ENCODE data around the gene INO80.

The INO80 gene

GRCh38 chr15:40974879-40975278, 141.2 kb downstream of the INO80 start:
- TF ChIP-seq FOXP2 (optimal IDR thresholded peaks at IDR 0.05; ENCODE audit: borderline replicate concordance, extremely low read depth, extremely low read length, insufficient read depth) (no peak), SIN3A (IDR thresholded peaks at IDR 0.05; ENCODE audit: borderline replicate concordance, insufficient read depth, low read length) (no peak), REST (IDR thresholded peaks at IDR 0.05; ENCODE audit: insufficient read depth in 1 of 2, low read depth in 2 of 2, low read length in 2 of 2) (no peak), POLR2AphosphoS5 (IDR thresholded peaks at IDR 0.05; ENCODE audit: low read depth, low read length) (no peak), TAF1 (IDR thresholded peaks at IDR 0.05; ENCODE audit: borderline replicate concordance, insufficient read depth, low read length) (no peak)

GRCh38 chr15:40969363-40969762, 146.7 kb downstream of the INO80 start:
- TF ChIP-seq SIN3A (IDR thresholded peaks at IDR 0.05; ENCODE audit: borderline replicate concordance, insufficient read depth, low read length) (no peak), FOXP2 (optimal IDR thresholded peaks at IDR 0.05; ENCODE audit: borderline replicate concordance, extremely low read depth, extremely low read length, insufficient read depth) (no peak), REST (IDR thresholded peaks at IDR 0.05; ENCODE audit: insufficient read depth in 1 of 2, low read depth in 2 of 2, low read length in 2 of 2) (no peak), POLR2AphosphoS5 (IDR thresholded peaks at IDR 0.05; ENCODE audit: low read depth, low read length) (no peak), TAF1 (IDR thresholded peaks at IDR 0.05; ENCODE audit: borderline replicate concordance, insufficient read depth, low read length) (no peak)

GRCh38 chr15:40968290-40969085, 147.6 kb downstream of the INO80 start:
- TF ChIP-seq TAF1 (IDR thresholded peaks at IDR 0.05; ENCODE audit: borderline replicate concordance, insufficient read depth, low read length) (no peak), SIN3A (IDR thresholded peaks at IDR 0.05; ENCODE audit: borderline replicate concordance, insufficient read depth, low read length) (no peak), POLR2AphosphoS5 (IDR thresholded peaks at IDR 0.05; ENCODE audit: low read depth, low read length) (no peak), FOXP2 (optimal IDR thresholded peaks at IDR 0.05; ENCODE audit: borderline replicate concordance, extremely low read depth, extremely low read length, insufficient read depth) (no peak), REST (IDR thresholded peaks at IDR 0.05; ENCODE audit: insufficient read depth in 1 of 2, low read depth in 2 of 2, low read length in 2 of 2) (no peak)

GRCh38 chr15:40964634-40965033, 151.4 kb downstream of the INO80 start:
- no peak for TF ChIP-seq SIN3A (IDR thresholded peaks at IDR 0.05; ENCODE audit: borderline replicate concordance, insufficient read depth, low read length)
- TF ChIP-seq FOXP2 (optimal IDR thresholded peaks at IDR 0.05; ENCODE audit: borderline replicate concordance, extremely low read depth, extremely low read length, insufficient read depth) = no peak
- TF ChIP-seq REST (IDR thresholded peaks at IDR 0.05; ENCODE audit: insufficient read depth in 1 of 2, low read depth in 2 of 2, low read length in 2 of 2) = no peak
- TF ChIP-seq POLR2AphosphoS5 (IDR thresholded peaks at IDR 0.05; ENCODE audit: low read depth, low read length) = no peak
- TF ChIP-seq TAF1 (IDR thresholded peaks at IDR 0.05; ENCODE audit: borderline replicate concordance, insufficient read depth, low read length) = no peak

Measured in PFSK-1 (cell line).